Measurements from ENCODE around the gene PYGM. TPM values are rescaled to one million over a fixed set of nuclear protein-coding genes. Genes with fewer than 3 reads are reported as not detected.

The PYGM gene
- not detected in 2 replicates for total RNA-seq (2014; rRNA removed)
- polyA plus RNA-seq (2012), result not detected

GRCh38 chr11:64759722-64760719 is at the start of gene PYGM:
Gene PYGM (minus strand): TSS chr11:64759974. CDS start chr11:64759898, 76 bp downstream.
- DNase-seq (ENCODE audit: low read depth), result peak; percentile 69

DNA sequence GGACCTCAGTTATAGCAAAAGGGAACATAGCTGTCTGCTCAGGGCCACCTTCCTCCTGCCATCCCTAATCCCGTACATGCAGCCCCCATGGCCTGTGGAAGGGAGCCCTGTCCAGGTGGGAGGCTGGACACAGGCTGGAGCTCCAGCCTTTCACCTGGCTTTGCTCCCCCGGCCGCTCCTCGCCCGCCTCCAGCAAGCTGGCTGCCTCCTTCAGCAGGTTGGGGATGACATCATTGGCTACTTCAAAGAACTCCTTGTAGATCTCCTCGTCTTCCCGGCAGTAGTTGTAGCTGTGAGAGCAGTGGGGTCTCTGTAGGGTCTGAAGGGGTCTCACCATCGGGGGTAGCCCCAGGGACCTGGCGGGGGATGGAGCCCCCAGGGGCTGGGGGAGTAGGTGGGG is 45.7 kb upstream of the PYGM start:
- DNase-seq (ENCODE audit: low read depth), result no peak

GRCh38 chr11:64804346-64805210 is 44.8 kb upstream of the PYGM start:
- DNase-seq (ENCODE audit: low read depth), result no peak

- no peak for DNase-seq (ENCODE audit: low read depth)
These were observed 44.1 kb upstream of the PYGM start for GRCh38 chr11:64803846-64804345.

DNA sequence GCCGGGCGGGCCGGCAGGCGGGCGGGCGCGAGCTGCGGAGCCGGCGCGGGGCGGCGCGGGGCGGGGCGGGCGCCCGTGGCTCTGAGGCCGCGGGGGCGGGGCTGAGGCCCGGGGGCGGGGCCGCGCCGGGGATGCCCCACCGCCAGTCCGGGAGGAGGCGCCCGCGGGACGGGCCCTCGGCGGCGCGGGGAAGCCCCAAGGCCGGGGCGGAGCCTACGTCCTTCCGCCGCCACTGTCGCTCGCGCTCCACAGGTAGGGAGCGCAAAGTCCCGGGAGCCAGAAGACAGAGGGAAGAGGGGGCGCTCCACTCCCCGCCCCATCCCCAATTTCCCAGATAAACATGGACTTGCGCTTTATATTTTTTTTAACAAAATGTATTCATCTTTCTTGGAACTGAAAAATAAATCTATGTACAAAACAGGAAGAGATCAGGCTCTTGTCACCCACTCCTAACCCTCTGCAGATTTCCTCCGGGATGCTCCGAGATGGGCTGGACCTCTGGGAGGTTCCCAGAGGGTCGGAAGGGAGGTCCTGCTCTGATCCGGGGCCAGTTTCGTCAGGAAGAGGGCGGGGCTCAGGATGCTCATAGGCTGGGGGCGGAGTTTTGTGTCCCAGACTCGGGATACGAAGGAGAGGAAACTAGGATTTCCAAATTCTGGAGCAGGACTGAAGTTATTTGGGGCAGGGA is 43.5 kb upstream of the PYGM start, which contains the start of gene MAP4K2:
Gene MAP4K2, minus strand, starts transcription at position 57 of the 688 bp plus-strand sequence. CDS start 65 bp downstream, outside the sequence.
- DNase-seq (ENCODE audit: low read depth), result peak; percentile 80

DNA sequence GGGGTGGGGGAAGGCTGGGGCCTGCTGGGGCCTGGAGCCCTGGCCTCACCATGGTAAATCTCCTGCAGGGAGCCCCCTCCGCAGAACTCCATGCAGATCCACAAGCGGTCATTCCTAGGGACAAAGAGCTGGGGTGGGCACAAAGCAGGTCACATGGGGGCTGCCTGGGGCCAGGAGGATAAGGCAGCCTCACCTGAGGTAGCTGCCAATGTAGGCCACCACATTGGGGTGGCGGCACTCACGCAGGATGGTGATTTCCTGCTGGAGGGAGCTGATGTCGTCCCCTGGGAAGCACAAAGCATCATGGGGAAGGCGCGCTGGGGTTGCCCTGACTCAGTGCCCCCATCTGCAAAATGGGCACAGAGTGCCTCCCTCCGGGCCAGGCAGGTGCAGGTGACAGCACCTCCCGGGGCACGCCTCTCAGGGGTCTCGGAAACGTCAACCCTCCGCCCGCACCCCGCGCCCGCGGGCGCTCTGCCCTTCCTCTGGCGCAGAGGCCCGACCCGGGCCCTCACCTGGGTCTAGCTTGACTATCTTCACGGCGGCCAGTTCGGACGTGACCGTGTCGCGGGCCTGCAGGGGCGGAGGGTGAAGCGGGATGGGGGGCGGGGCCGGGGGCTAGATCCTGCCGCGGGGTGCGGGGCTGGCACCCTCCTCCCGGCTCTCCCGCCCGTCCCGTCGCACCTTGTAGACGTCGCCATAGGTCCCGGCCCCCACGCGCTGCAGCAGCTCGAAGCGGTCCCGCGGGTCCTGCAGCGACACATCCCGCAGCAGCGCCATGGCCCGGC is 42.8 kb upstream of the PYGM start:
- no peak for DNase-seq (ENCODE audit: low read depth)

DNA sequence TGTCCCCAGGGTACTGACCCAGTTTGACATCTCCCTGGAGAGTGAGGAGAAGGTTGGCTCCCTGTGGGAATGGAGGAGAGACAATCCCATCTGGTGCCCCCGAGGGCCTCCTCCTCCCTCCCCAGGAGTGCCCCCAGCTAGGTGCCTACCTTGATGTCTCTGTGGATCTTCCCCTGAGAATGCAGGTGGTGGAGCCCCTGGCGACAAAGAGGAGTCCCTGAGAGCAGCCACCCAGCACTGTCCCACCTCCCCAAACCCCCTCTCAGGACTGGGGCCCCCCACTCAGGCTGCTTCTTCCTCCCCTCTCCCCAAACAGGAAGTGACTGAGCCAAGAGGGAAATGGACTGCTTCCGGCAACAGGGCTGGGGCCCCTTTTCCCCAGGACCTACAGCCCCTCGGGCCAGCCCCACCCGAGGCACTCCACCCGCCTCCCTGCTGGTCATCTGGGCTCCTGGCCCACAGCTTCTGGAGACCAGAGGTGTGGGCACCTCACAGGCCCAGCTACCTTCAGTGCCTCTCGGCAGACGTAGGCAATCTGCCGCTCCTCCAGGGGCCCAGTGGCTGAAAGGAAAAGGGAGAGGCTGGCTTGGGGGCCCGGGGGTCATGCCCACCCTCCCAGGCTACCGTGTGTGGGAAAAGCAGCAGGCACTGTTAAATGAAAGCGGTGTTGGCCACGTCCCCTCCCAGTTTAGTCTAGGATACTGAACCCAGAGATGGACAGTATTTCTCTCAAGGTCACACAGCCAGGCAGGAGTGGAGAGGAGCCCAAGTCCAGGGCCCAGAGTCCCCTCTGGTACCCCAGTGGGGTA is 42.0 kb upstream of the PYGM start:
- no peak for DNase-seq (ENCODE audit: low read depth)

- DNase-seq (ENCODE audit: low read depth), result no peak
These were observed 41.3 kb upstream of the PYGM start for GRCh38 chr11:64801158-64801464.

- no peak for DNase-seq (ENCODE audit: low read depth)
These were observed 40.8 kb upstream of the PYGM start for GRCh38 chr11:64800303-64801157.

DNA sequence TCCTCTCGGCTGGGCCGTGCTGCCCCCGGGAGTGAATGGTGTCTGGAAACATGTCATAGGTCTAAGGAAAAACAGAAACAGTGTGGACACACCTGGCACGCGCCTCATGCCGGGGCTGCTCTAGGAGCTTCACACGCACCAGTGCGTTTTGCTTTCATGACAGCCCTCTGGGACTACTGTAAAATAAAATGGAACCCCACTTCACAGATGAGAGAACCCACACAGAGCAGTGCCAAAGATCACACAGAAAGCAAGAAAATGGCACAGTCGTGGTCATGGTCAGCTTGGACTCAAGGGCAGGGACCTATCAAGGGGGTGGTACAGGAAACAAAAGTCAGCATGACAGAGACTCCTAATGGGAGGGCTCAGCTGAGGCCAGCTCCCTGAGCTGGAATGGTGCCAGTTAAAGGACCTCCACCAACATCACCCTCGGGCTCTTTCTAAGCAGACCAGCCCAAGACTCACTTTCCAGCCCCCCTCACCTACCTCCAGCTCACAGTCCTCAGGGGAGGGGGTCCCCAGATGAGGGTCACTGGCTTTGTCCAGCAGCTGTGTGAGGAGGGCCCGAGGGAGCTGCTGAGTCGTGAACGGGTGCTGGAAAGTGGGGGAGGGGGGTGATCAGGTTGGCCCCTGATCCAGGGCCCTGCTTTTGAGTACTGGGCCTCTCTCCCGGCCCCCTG is 40.0 kb upstream of the PYGM start:
- DNase-seq (ENCODE audit: low read depth), result no peak

GRCh38 chr11:64799256-64799622 is 39.5 kb upstream of the PYGM start:
- DNase-seq (ENCODE audit: low read depth), result no peak

- no peak for DNase-seq (ENCODE audit: low read depth)
These were observed 37.2 kb upstream of the PYGM start for GRCh38 chr11:64796757-64797541.

DNA sequence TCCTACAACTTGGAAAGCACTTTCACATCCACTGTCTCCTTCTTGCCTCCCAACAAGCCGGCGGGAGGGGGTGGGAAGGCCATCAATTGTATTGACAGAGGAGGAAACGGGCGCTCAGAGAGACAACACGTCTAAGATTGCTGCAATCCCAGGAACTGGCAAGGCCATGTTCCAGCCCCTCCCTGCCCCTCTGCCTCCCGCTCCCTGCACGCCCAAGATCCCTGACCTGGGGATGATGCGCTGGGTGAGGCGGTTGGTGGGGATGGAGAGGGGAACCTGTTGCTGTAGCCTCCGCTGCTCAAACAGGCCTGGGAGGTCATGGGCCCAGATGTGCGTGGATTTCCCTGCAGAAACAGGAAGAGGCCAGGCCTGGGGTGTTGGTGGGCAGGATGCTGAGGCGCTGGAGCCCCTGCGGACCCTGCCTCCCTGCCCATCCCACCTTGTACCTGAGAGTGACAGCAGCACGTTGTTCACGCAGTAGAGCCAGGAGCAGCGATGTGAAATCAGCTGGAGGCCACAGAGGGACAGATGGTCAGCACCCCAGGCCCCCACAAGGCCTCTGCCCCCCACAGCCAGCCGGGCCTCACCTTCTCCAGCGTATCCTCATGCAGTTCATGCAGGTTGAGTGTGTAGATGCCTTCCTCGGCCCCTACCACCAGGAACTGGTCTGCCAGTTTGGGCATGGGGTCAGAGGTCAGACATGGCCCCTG is 36.4 kb upstream of the PYGM start:
- no peak for DNase-seq (ENCODE audit: low read depth)

GRCh38 chr11:64794526-64794925 is 34.8 kb upstream of the PYGM start:
- no peak for DNase-seq (ENCODE audit: low read depth)

GRCh38 chr11:64793271-64794160 is 33.7 kb upstream of the PYGM start:
- DNase-seq (ENCODE audit: low read depth), result no peak

- no peak for DNase-seq (ENCODE audit: low read depth)
These were observed 32.7 kb upstream of the PYGM start for GRCh38 chr11:64792482-64792881.
